Left ventricle myocardium inferior (tissue), 1 donor: ENCODE data around the gene PROSER2. TPM values are rescaled to one million over a fixed set of nuclear protein-coding genes. Genes with fewer than 3 reads are reported as not detected.

Experiments
- DNase-seq: peaks from one replicate; pipeline ENCODE4 v3.0.0-alpha.2; 2020
- H3K27ac ChIP-seq: fragments of 200-600 bp; replicated peaks from 2 replicates; pipeline ENCODE4 v1.8.0; 2021
- H3K27me3 ChIP-seq: fragments of 200-600 bp; 2 replicates; pipeline ENCODE4 v1.8.0; 2021; ENCODE audit warnings: low read depth
- H3K36me3 ChIP-seq: fragments of 200-600 bp; 2 replicates; pipeline ENCODE4 v1.8.0; 2021
- H3K4me1 ChIP-seq: fragments of 200-600 bp; 2 replicates; pipeline ENCODE4 v1.8.0; 2021
- H3K4me3 ChIP-seq: fragments of 200-600 bp; 2 replicates; pipeline ENCODE4 v1.8.0; 2021; ENCODE audit warnings: mild to moderate bottlenecking, moderate library complexity
- H3K9me3 ChIP-seq: fragments of 200-600 bp; replicated peaks from 2 replicates; pipeline ENCODE4 v1.8.0; 2021
- CTCF ChIP-seq: fragments of 200-600 bp; IDR thresholded peaks from 2 replicates; pipeline ENCODE4 v1.8.0; 2021; ENCODE audit warnings: antibody characterized with exemption, mild to moderate bottlenecking, borderline replicate concordance
- intact Hi-C: fragments of 100-400 bp; cut with micrococcal nuclease; formaldehyde crosslinking; loops from one replicate; pipeline ENCODE4 v1.11.0; 2022
- total RNA-seq: library from RNA; stranded (reverse); fragmentation: NEBNext Ultra II Directional; extraction: Animal tissue kit (Norgen Biotek cat#: 25700); gene quantifications from one replicate; pipeline ENCODE4 v1.2.1, GENCODE V29; 2021
- donor health status: DM: no; HTN: yes; CAD: no; lungs with severe emphysema.

Gene PROSER2
- total RNA-seq, 1 donor from 2014 or later, result 0.52 TPM

- intact Hi-C loops, result no loop called here
- no peak overlapping the region for H3K27ac ChIP-seq
- peaks cover 6% of the 10 kb centered on the region for H3K4me1 ChIP-seq
- H3K9me3 ChIP-seq, result no peaks in the 10 kb centered on the region
- no peak overlapping the region for H3K4me3 ChIP-seq
- H3K36me3 ChIP-seq, result no peaks in the 10 kb centered on the region
- DNase-seq, result no peak
- TF ChIP-seq CTCF, result no peak
- H3K27me3 ChIP-seq, result peaks cover 6% of the 10 kb centered on the region
These were observed 25.9 kb upstream of the PROSER2 start for GRCh38 chr10:11797281-11797680.

- Histone ChIP-seq H3K27me3 (peaks cover 4% of the 10 kb centered on the region), H3K36me3 (no peaks in the 10 kb centered on the region), H3K4me1 (peaks cover 6% of the 10 kb centered on the region), H3K4me3 (no peak overlapping the region), H3K27ac (no peak overlapping the region), H3K9me3 (no peaks in the 10 kb centered on the region)
- DNase-seq, result no peak
- no peak for TF ChIP-seq CTCF
- intact Hi-C loops, result no loop called here
These were observed 25.1 kb upstream of the PROSER2 start for GRCh38 chr10:11797847-11798633.

GRCh38 chr10:11798845-11799735, 24.1 kb upstream of the PROSER2 start:
- peaks cover 4% of the 10 kb centered on the region for H3K27me3 ChIP-seq
- H3K4me1 ChIP-seq, result peaks cover 6% of the 10 kb centered on the region
- H3K36me3 ChIP-seq, result no peaks in the 10 kb centered on the region
- DNase-seq, result no peak
- no peak overlapping the region for H3K4me3 ChIP-seq
- H3K27ac ChIP-seq, result no peak overlapping the region
- TF ChIP-seq CTCF, result no peak
- H3K9me3 ChIP-seq, result no peaks in the 10 kb centered on the region
- intact Hi-C loops, result no loop called here

- intact Hi-C loops, result no loop called here
- TF ChIP-seq CTCF, result no peak
- Histone ChIP-seq H3K27ac (no peak overlapping the region), H3K4me1 (peaks cover 6% of the 10 kb centered on the region), H3K36me3 (no peaks in the 10 kb centered on the region), H3K4me3 (no peak overlapping the region), H3K27me3 (peaks cover 4% of the 10 kb centered on the region), H3K9me3 (no peaks in the 10 kb centered on the region)
- DNase-seq, result no peak
These were observed 23.4 kb upstream of the PROSER2 start for GRCh38 chr10:11799736-11800080.

- no peaks in the 10 kb centered on the region for H3K4me1 ChIP-seq
- no peak for TF ChIP-seq CTCF
- no peak overlapping the region for H3K4me3 ChIP-seq
- no peak overlapping the region for H3K27ac ChIP-seq
- intact Hi-C loops, result no loop called here
- peaks cover 17% of the 10 kb centered on the region for H3K27me3 ChIP-seq
- no peaks in the 10 kb centered on the region for H3K36me3 ChIP-seq
- no peak for DNase-seq
- no peaks in the 10 kb centered on the region for H3K9me3 ChIP-seq
These were observed 18.8 kb upstream of the PROSER2 start for GRCh38 chr10:11804336-11804735.
